ENCODE results near the gene C2orf15.

- TF ChIP-seq REST (IDR thresholded peaks at IDR 0.05) (no peak), TAF1 (conservative IDR thresholded peaks at IDR 0.05) (no peak), CTCF (IDR thresholded peaks at IDR 0.05; ENCODE audit: low read depth, low read length, missing input control) (no peak), ATF3 (IDR thresholded peaks at IDR 0.05) (no peak)
Measured at GRCh38 chr2:99153921-99154604, 12.6 kb downstream of the C2orf15 start.

Data from liver (tissue), 3 donors.